Panc1 (cell line): ENCODE results near the gene NKAIN2.

Experiments used
- POLR2AphosphoS5 ChIP-seq: IDR thresholded peaks from 2 replicates; pipeline ENCODE4 v1.6.1; 2012; ENCODE audit warnings: mild to moderate bottlenecking, low read depth, low read length, moderate library complexity
- REST ChIP-seq, 2 experiments: IDR thresholded peaks; 2 replicates each; pipeline ENCODE4 v1.6.1; 2011 to 2012; ENCODE audit warnings: low read depth in 2 of 2, control low read depth in 1 of 2, low read length in 1 of 2, mild to moderate bottlenecking in 1 of 2, moderate library complexity in 1 of 2; ENCODE audit not compliant: insufficient read depth in 1 of 2
- TCF7L2 ChIP-seq: IDR thresholded peaks from 2 replicates; pipeline ENCODE4 v1.6.1; 2011; ENCODE audit warnings: mild to moderate bottlenecking, low read depth, low read length, inconsistent platforms
- TF ChIP-seq, protein P1 (sequence below): fragments of 450-650 bp; IDR thresholded peaks from 2 replicates; pipeline ENCODE4 v1.5.1; 2017; ENCODE audit warnings: mild to moderate bottlenecking

GRCh38 chr6:123986938-123987337 is 183.3 kb downstream of the NKAIN2 start:
- TF ChIP-seq, protein P1, sequence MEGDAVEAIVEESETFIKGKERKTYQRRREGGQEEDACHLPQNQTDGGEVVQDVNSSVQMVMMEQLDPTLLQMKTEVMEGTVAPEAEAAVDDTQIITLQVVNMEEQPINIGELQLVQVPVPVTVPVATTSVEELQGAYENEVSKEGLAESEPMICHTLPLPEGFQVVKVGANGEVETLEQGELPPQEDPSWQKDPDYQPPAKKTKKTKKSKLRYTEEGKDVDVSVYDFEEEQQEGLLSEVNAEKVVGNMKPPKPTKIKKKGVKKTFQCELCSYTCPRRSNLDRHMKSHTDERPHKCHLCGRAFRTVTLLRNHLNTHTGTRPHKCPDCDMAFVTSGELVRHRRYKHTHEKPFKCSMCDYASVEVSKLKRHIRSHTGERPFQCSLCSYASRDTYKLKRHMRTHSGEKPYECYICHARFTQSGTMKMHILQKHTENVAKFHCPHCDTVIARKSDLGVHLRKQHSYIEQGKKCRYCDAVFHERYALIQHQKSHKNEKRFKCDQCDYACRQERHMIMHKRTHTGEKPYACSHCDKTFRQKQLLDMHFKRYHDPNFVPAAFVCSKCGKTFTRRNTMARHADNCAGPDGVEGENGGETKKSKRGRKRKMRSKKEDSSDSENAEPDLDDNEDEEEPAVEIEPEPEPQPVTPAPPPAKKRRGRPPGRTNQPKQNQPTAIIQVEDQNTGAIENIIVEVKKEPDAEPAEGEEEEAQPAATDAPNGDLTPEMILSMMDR: no peak
- TF ChIP-seq REST (IDR thresholded peaks at IDR 0.05; ENCODE audit: insufficient read depth in 1 of 2, low read depth in 2 of 2, low read length in 1 of 2): no peak
- no peak for TF ChIP-seq POLR2AphosphoS5
- TF ChIP-seq TCF7L2: no peak
